Inflammatory macrophage (primary cell): ENCODE data around the gene PANK4.

ENCODE experiments used
- DNase-seq, 2 donors: peaks; one replicate each; pipeline ENCODE4 v3.0.0-alpha.2; 2020 to 2022

Gene PANK4

GRCh38 chr1:2528966-2529783 is 2.8 kb upstream of the PANK4 start:
- DNase-seq = peak; percentile 20 to 57

- DNase-seq = no peak
Measured at GRCh38 chr1:2528611-2528965, 2.2 kb upstream of the PANK4 start.

- no peak for DNase-seq
Measured at GRCh38 chr1:2528016-2528415, 1.6 kb upstream of the PANK4 start.

GRCh38 chr1:2527556-2527860 is 1.1 kb upstream of the PANK4 start:
- DNase-seq = no peak

- DNase-seq = peak; percentile 34 to 61
Measured at GRCh38 chr1:2526824-2527555, 594 bp upstream of the PANK4 start.

- no peak for DNase-seq
Measured at GRCh38 chr1:2525572-2525919, 850 bp downstream of the PANK4 start.

- no peak for DNase-seq
Measured at GRCh38 chr1:2523891-2524609, 2.3 kb downstream of the PANK4 start.

- no peak for DNase-seq
Measured at GRCh38 chr1:2523191-2523890, 3.1 kb downstream of the PANK4 start.

- no peak for DNase-seq
Measured at GRCh38 chr1:2522230-2522629, 4.2 kb downstream of the PANK4 start.

GRCh38 chr1:2520806-2521205 is 5.6 kb downstream of the PANK4 start:
- no peak for DNase-seq

GRCh38 chr1:2520206-2520605 is 6.2 kb downstream of the PANK4 start:
- no peak for DNase-seq

- no peak for DNase-seq
Measured at GRCh38 chr1:2519729-2520128, 6.7 kb downstream of the PANK4 start.

- DNase-seq = no peak
Measured at GRCh38 chr1:2519029-2519685, 7.2 kb downstream of the PANK4 start.

- no peak for DNase-seq
Measured at GRCh38 chr1:2518528-2518927, 7.9 kb downstream of the PANK4 start.

- DNase-seq = no peak
Measured at GRCh38 chr1:2517966-2518365, 8.4 kb downstream of the PANK4 start.

- DNase-seq = no peak
Measured at GRCh38 chr1:2516946-2517345, 9.4 kb downstream of the PANK4 start.

GRCh38 chr1:2516124-2516523 is 10.3 kb downstream of the PANK4 start:
- DNase-seq = no peak

- no peak for DNase-seq
Measured at GRCh38 chr1:2515763-2516080, 10.7 kb downstream of the PANK4 start.

- DNase-seq = no peak
Measured at GRCh38 chr1:2514863-2515762, 11.3 kb downstream of the PANK4 start.

- DNase-seq = no peak
Measured at GRCh38 chr1:2513939-2514652, 12.3 kb downstream of the PANK4 start.

- DNase-seq = no peak
Measured at GRCh38 chr1:2512862-2513421, 13.5 kb downstream of the PANK4 start.
